Stimulated activated naive CD8-positive, alpha-beta T cell treated with anti-CD3 and anti-CD28 coated beads, Interleukin-15, Interleukin-2, amounts not matched to agents 100 ng/mL and 50 ng/mL, for 24 hours (primary cell): ENCODE measurements around the gene C1orf174.
A peak's percentile ranks its signal among the peaks of the same experiment; 100 is the strongest.

Experiments
- H3K27ac Mint-ChIP-seq: one replicate; pipeline ENCODE4 v1.8.0; 2021; ENCODE audit warnings: mild to moderate bottlenecking, mixed read lengths
- H3K27me3 Mint-ChIP-seq: one replicate; pipeline ENCODE4 v1.8.0; 2021; ENCODE audit warnings: mixed read lengths
- H3K36me3 Mint-ChIP-seq: one replicate; pipeline ENCODE4 v1.8.0; 2021; ENCODE audit warnings: low read depth, mixed read lengths
- H3K4me1 Mint-ChIP-seq: one replicate; pipeline ENCODE4 v1.8.0; 2021; ENCODE audit warnings: low read depth, mixed read lengths
- H3K4me3 Mint-ChIP-seq: one replicate; pipeline ENCODE4 v1.8.0; 2021; ENCODE audit warnings: mild to moderate bottlenecking, mixed read lengths
- H3K9me3 Mint-ChIP-seq: one replicate; pipeline ENCODE4 v1.8.0; 2021; ENCODE audit warnings: mixed read lengths

The C1orf174 gene

GRCh38 chr1:3858231-3858981, 41.7 kb downstream of the C1orf174 start:
- Mint-ChIP-seq H3K27me3 (no peaks in the 10 kb centered on the region), H3K4me3 (peak overlapping the region; percentile 96), H3K9me3 (no peaks in the 10 kb centered on the region), H3K27ac (peak overlapping the region; percentile 63), H3K4me1 (peaks cover 26% of the 10 kb centered on the region), H3K36me3 (no peaks in the 10 kb centered on the region)

GRCh38 chr1:3857791-3858129, 42.3 kb downstream of the C1orf174 start:
- Mint-ChIP-seq H3K9me3 (no peaks in the 10 kb centered on the region), H3K27ac (peak overlapping the region; percentile 91), H3K27me3 (no peaks in the 10 kb centered on the region)

GRCh38 chr1:3856923-3857790, 42.9 kb downstream of the C1orf174 start, which contains the start of the genes CEP104 and DFFB:
Gene CEP104, minus strand, starts transcription at chr1:3857211. Its CDS starts 4,804 bp downstream, at chr1:3852407.
Gene DFFB, plus strand, starts transcription at chr1:3857476. Its CDS starts 128 bp downstream, at chr1:3857604.
- peak within 1 kb of the TSS; percentile 96 for H3K4me3 Mint-ChIP-seq
- peaks cover 26% of the 10 kb centered on the region for H3K4me1 Mint-ChIP-seq
- H3K27me3 Mint-ChIP-seq = no peaks in the 10 kb centered on the region
- H3K36me3 Mint-ChIP-seq = no peaks in the 10 kb centered on the region
- no peaks in the 10 kb centered on the region for H3K9me3 Mint-ChIP-seq
- peak within 1 kb of the TSS; percentile 91 for H3K27ac Mint-ChIP-seq

More at GRCh38 chr1:3857791-3858129, 42.3 kb downstream of the C1orf174 start:
- Mint-ChIP-seq H3K4me3 (peak overlapping the region; percentile 96), H3K4me1 (peaks cover 26% of the 10 kb centered on the region), H3K36me3 (no peaks in the 10 kb centered on the region)

GRCh38 chr1:3852711-3853485, 47.2 kb downstream of the C1orf174 start:
- Mint-ChIP-seq H3K4me1 (peaks cover 14% of the 10 kb centered on the region), H3K36me3 (peaks cover 12% of the 10 kb centered on the region), H3K27ac (no peak overlapping the region), H3K9me3 (no peaks in the 10 kb centered on the region), H3K27me3 (no peaks in the 10 kb centered on the region), H3K4me3 (no peak overlapping the region)

GRCh38 chr1:3852091-3852490, 48.0 kb downstream of the C1orf174 start:
- Mint-ChIP-seq H3K27me3 (no peaks in the 10 kb centered on the region), H3K27ac (no peak overlapping the region), H3K36me3 (peaks cover 19% of the 10 kb centered on the region), H3K4me3 (no peak overlapping the region), H3K9me3 (no peaks in the 10 kb centered on the region), H3K4me1 (peaks cover 10% of the 10 kb centered on the region)

- peaks cover 8% of the 10 kb centered on the region for H3K4me1 Mint-ChIP-seq
- H3K36me3 Mint-ChIP-seq = peaks cover 26% of the 10 kb centered on the region
- no peak overlapping the region for H3K27ac Mint-ChIP-seq
- no peaks in the 10 kb centered on the region for H3K27me3 Mint-ChIP-seq
- H3K4me3 Mint-ChIP-seq = no peak overlapping the region
- no peaks in the 10 kb centered on the region for H3K9me3 Mint-ChIP-seq
These were observed 48.8 kb downstream of the C1orf174 start for GRCh38 chr1:3851292-3851691.

- H3K27ac Mint-ChIP-seq = no peak overlapping the region
- no peak overlapping the region for H3K4me3 Mint-ChIP-seq
- no peaks in the 10 kb centered on the region for H3K27me3 Mint-ChIP-seq
- no peaks in the 10 kb centered on the region for H3K9me3 Mint-ChIP-seq
- peaks cover 26% of the 10 kb centered on the region for H3K36me3 Mint-ChIP-seq
- peaks cover 5% of the 10 kb centered on the region for H3K4me1 Mint-ChIP-seq
These were observed 49.2 kb downstream of the C1orf174 start for GRCh38 chr1:3850857-3851256.

DNA sequence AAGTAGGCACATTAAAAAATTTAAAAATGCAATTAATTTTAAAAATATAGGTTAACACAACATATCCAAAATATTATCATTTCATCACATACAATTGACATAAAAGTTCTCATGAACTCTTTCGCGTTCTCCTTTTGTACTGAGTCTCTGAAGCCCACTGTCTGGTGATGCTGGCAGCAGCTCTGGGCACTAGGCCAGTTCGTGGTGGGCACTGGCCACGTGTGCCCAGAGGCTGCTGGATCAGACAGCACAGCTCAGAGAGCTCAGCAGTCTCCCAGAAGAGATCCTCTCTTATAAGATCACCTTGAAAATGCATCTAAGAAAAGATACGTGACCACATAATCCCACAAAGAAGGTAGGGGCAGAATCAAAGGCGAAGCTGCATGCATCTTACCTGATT, 53.0 kb downstream of the C1orf174 start:
- no peak overlapping the region for H3K27ac Mint-ChIP-seq
- H3K4me3 Mint-ChIP-seq = no peak overlapping the region
- H3K36me3 Mint-ChIP-seq = peaks cover 40% of the 10 kb centered on the region
- no peaks in the 10 kb centered on the region for H3K4me1 Mint-ChIP-seq
- H3K9me3 Mint-ChIP-seq = no peaks in the 10 kb centered on the region
- H3K27me3 Mint-ChIP-seq = no peaks in the 10 kb centered on the region

DNA sequence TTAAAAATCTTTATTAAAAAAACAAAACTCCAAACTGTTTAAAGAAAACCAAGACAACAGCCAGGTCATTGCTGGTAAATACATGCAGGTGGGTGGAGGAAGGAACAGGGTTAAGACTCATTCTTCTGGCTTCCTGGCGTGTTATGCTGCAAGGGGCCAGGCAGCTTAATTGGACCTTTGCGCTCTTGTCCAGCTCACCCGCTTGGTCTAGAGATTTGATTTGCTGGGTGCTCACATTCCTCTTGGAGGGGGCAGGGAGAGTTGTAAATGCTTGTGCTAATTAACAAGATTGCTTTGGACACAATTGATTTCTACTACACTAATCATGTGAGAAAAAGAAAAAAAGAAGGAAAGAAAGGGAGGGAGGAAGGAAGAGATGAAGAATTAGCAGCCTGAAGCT, 53.5 kb downstream of the C1orf174 start:
- Mint-ChIP-seq H3K36me3 (peaks cover 43% of the 10 kb centered on the region), H3K27me3 (no peaks in the 10 kb centered on the region), H3K4me1 (no peaks in the 10 kb centered on the region), H3K9me3 (no peaks in the 10 kb centered on the region), H3K27ac (no peak overlapping the region), H3K4me3 (no peak overlapping the region)

DNA sequence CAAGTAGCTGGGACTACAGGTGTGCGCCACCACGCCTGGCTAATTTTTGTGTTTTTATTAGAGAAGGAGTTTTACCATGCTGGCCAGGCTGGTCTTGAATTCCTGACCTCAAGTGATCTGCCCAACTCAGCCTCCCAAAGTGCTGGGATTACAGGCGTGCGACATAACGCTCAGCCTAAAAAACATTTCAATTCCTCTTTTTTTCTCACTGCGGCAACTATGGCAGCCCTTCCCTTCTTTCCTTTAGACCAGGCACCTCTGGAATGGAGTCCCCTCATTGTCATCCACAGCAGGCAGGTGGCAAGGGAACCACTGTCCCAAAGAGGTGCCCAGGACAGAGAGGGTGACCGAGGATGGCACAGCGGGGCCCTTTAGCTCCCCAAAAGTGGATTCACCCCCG, 57.2 kb downstream of the C1orf174 start:
- no peak overlapping the region for H3K4me3 Mint-ChIP-seq
- H3K9me3 Mint-ChIP-seq = no peaks in the 10 kb centered on the region
- no peaks in the 10 kb centered on the region for H3K27me3 Mint-ChIP-seq
- H3K4me1 Mint-ChIP-seq = no peaks in the 10 kb centered on the region
- H3K36me3 Mint-ChIP-seq = peaks cover 63% of the 10 kb centered on the region
- H3K27ac Mint-ChIP-seq = no peak overlapping the region

- Mint-ChIP-seq H3K36me3 (peaks cover 64% of the 10 kb centered on the region), H3K27me3 (no peaks in the 10 kb centered on the region), H3K4me1 (no peaks in the 10 kb centered on the region), H3K9me3 (no peaks in the 10 kb centered on the region), H3K4me3 (no peak overlapping the region), H3K27ac (no peak overlapping the region)
These were observed 58.6 kb downstream of the C1orf174 start for GRCh38 chr1:3841491-3841890.
